HG02610 (cell line): ENCODE measurements around the gene DHX38.

Experiments
- ATAC-seq: cut with Tn5 transposase; IDR thresholded peaks from one replicate; pipeline ENCODE4 v1.9.1; 2021; ENCODE audit warnings: mild to moderate bottlenecking, moderate library complexity; ENCODE audit not compliant: unreplicated experiment

Gene DHX38

GRCh38 chr16:72083778-72084404, 9.8 kb upstream of the DHX38 start:
- no peak for ATAC-seq

- ATAC-seq, result no peak
Observed at GRCh38 chr16:72084445-72084844, 9.2 kb upstream of the DHX38 start.

GRCh38 chr16:72085002-72085401, 8.6 kb upstream of the DHX38 start:
- no peak for ATAC-seq

GRCh38 chr16:72091217-72091616, 2.4 kb upstream of the DHX38 start:
- ATAC-seq, result no peak

- no peak for ATAC-seq
Observed at GRCh38 chr16:72092832-72093447, 707 bp upstream of the DHX38 start.

- ATAC-seq, result no peak
Observed at GRCh38 chr16:72094266-72094610, 591 bp downstream of the DHX38 start.

- no peak for ATAC-seq
Observed at GRCh38 chr16:72098936-72099335, 5.3 kb downstream of the DHX38 start.

- peak; percentile 77 for ATAC-seq
Observed at GRCh38 chr16:72099377-72099818, 5.8 kb downstream of the DHX38 start.

GRCh38 chr16:72101195-72101594, 7.5 kb downstream of the DHX38 start:
- no peak for ATAC-seq

- ATAC-seq, result no peak
Observed at GRCh38 chr16:72104905-72105304, 11.3 kb downstream of the DHX38 start.

GRCh38 chr16:72105978-72106377, 12.3 kb downstream of the DHX38 start:
- no peak for ATAC-seq

GRCh38 chr16:72107371-72107770, 13.7 kb downstream of the DHX38 start:
- ATAC-seq, result no peak

- ATAC-seq, result no peak
Observed at GRCh38 chr16:72108353-72109102, 14.9 kb downstream of the DHX38 start.

- ATAC-seq, result no peak
Observed at GRCh38 chr16:72109300-72109699, 15.7 kb downstream of the DHX38 start.

GRCh38 chr16:72109966-72110530, 16.4 kb downstream of the DHX38 start:
- ATAC-seq, result no peak

- no peak for ATAC-seq
Observed at GRCh38 chr16:72110662-72111615, 17.3 kb downstream of the DHX38 start.

GRCh38 chr16:72111657-72112451, 18.2 kb downstream of the DHX38 start:
- no peak for ATAC-seq

GRCh38 chr16:72112452-72112792, 18.8 kb downstream of the DHX38 start:
- ATAC-seq, result no peak

- no peak for ATAC-seq
Observed at GRCh38 chr16:72112906-72113615, 19.4 kb downstream of the DHX38 start.

- ATAC-seq, result no peak
Observed at GRCh38 chr16:72113616-72113945, 19.9 kb downstream of the DHX38 start.
